CD4-positive, alpha-beta T cell treated with Interleukin-15 for 4 hours (primary cell): ENCODE data around the gene HAPLN2.

ENCODE experiments used
- DNase-seq: peaks from one replicate; pipeline ENCODE4 v3.0.0-alpha.2; 2020; ENCODE audit warnings: low spot score

The HAPLN2 gene

GRCh38 chr1:156663178-156663577, 44.0 kb downstream of the HAPLN2 start:
- DNase-seq, result no peak

- DNase-seq, result no peak
Observed at GRCh38 chr1:156664046-156664766, 45.0 kb downstream of the HAPLN2 start.

- DNase-seq, result no peak
Observed at GRCh38 chr1:156664767-156665411, 45.7 kb downstream of the HAPLN2 start.

- no peak for DNase-seq
Observed at GRCh38 chr1:156665539-156665938, 46.3 kb downstream of the HAPLN2 start.

GRCh38 chr1:156666862-156667609, 47.8 kb downstream of the HAPLN2 start:
- no peak for DNase-seq

- DNase-seq, result no peak
Observed at GRCh38 chr1:156667610-156667967, 48.4 kb downstream of the HAPLN2 start.

- no peak for DNase-seq
Observed at GRCh38 chr1:156667968-156668709, 48.9 kb downstream of the HAPLN2 start.

- no peak for DNase-seq
Observed at GRCh38 chr1:156668801-156669637, 49.8 kb downstream of the HAPLN2 start.

- DNase-seq, result no peak
Observed at GRCh38 chr1:156669794-156670193, 50.6 kb downstream of the HAPLN2 start.

- DNase-seq, result no peak
Observed at GRCh38 chr1:156670359-156670758, 51.1 kb downstream of the HAPLN2 start.

- no peak for DNase-seq
Observed at GRCh38 chr1:156670791-156671190, 51.6 kb downstream of the HAPLN2 start.

GRCh38 chr1:156671804-156672203, 52.6 kb downstream of the HAPLN2 start:
- no peak for DNase-seq

- DNase-seq, result no peak
Observed at GRCh38 chr1:156673387-156674121, 54.3 kb downstream of the HAPLN2 start.
